ENCODE results near the gene SERPINA12. TPM values are rescaled to one million over a fixed set of nuclear protein-coding genes. Genes with fewer than 3 reads are reported as not detected.

The SERPINA12 gene
- total RNA-seq, 1 experiment from 2014 or later, result not detected

- TF ChIP-seq CTCF (conservative IDR thresholded peaks at IDR 0.05), result no peak
- no peak overlapping the region for H3K23ac ChIP-seq (ENCODE audit: insufficient read length, low read depth, low read length)
- DNase-seq, result no peak
- no peak overlapping the region for H3T11ph ChIP-seq (ENCODE audit: low read length)
- no peaks in the 10 kb centered on the region for H3K79me1 ChIP-seq (ENCODE audit: insufficient read depth, low read depth, low read length, poor library complexity, severe bottlenecking)
- H3K23me2 ChIP-seq (ENCODE audit: insufficient read length, low read depth, low read length, poor library complexity, severe bottlenecking), result no peaks in the 10 kb centered on the region
- H3K56ac ChIP-seq (ENCODE audit: insufficient read length, low read depth, low read length), result no peak overlapping the region
- no peak overlapping the region for H2BK15ac ChIP-seq (ENCODE audit: low read depth, low read length)
- 0 out of 4 replicates have a peak, but pooled peaks cover 0 to 5% of the 10 kb centered on the region in 2 experiments for H3K4me1 Mint-ChIP-seq
- H3K4me3 Mint-ChIP-seq, result no peak overlapping the region
- H2AK5ac ChIP-seq (ENCODE audit: insufficient read length, low read length), result no peak overlapping the region
- no peak overlapping the region for H4K8ac ChIP-seq (replicated peaks; ENCODE audit: insufficient read length, low read depth, low read length)
- no peak overlapping the region for H3K27ac Mint-ChIP-seq
- no peak overlapping the region for H4K5ac ChIP-seq (ENCODE audit: insufficient read length, low read depth, low read length)
- peaks cover 0 to 15% (median 2%) of the 10 kb centered on the region in 3 experiments; a peak in 3 of 7 replicates for H3K36me3 Mint-ChIP-seq (ENCODE audit: insufficient read depth in 1 of 3, low read depth in 3 of 3)
- H4K91ac ChIP-seq (ENCODE audit: insufficient read length, low read depth, low read length), result no peak overlapping the region
- H3K27me3 Mint-ChIP-seq (ENCODE audit: low read depth), result peaks cover 8% of the 10 kb centered on the region
- no peaks in the 10 kb centered on the region for H3K79me2 ChIP-seq (ENCODE audit: insufficient read depth, low read length)
- H3K14ac ChIP-seq (ENCODE audit: insufficient read depth, low read length), result peak overlapping the region; percentile 25; the same call in 1 of the 2 replicates
- no peak overlapping the region for H2BK20ac ChIP-seq (ENCODE audit: low read depth, low read length, poor library complexity, severe bottlenecking)
- no peak overlapping the region for H3K9ac ChIP-seq (ENCODE audit: extremely low read depth, insufficient read length, low read length)
- no peak overlapping the region for H2BK120ac ChIP-seq (ENCODE audit: low read depth, low read length, poor library complexity, severe bottlenecking)
- H3K9me3 ChIP-seq (ENCODE audit: control insufficient read depth, low read depth, low read length), result no peaks in the 10 kb centered on the region
- no peaks in the 10 kb centered on the region for H3K27me3 ChIP-seq (ENCODE audit: insufficient read depth, low read length)
- H3K9me3 Mint-ChIP-seq, result peaks cover 12 to 14% of the 10 kb centered on the region in 2 experiments
- no peaks in the 10 kb centered on the region for H4K20me1 ChIP-seq (ENCODE audit: control insufficient read depth, insufficient read depth, insufficient read length)
- no peak overlapping the region for H2BK5ac ChIP-seq (ENCODE audit: insufficient read length, low read length)
- H2AFZ ChIP-seq (ENCODE audit: low read length), result no peak overlapping the region
- no peak overlapping the region for H2BK12ac ChIP-seq (ENCODE audit: insufficient read length, low read depth, low read length)
- H3K4me1 ChIP-seq (ENCODE audit: insufficient read depth, low read length), result no peaks in the 10 kb centered on the region
- H3K27ac ChIP-seq (ENCODE audit: insufficient read length, low read depth, low read length), result no peak overlapping the region
- WGBS (ENCODE audit: extremely low coverage, insufficient read length, low lambda C conversion rate), result no CpG with 5 or more reads among the region's 8 CpGs
- no peak overlapping the region for H3K4ac ChIP-seq (ENCODE audit: low read depth, low read length)
- H3K18ac ChIP-seq (ENCODE audit: insufficient read length, low read depth, low read length), result no peak overlapping the region
- no peak overlapping the region for H3K4me2 ChIP-seq (ENCODE audit: insufficient read depth, insufficient read length, low read length)
These were observed 14.0 kb upstream of the SERPINA12 start for GRCh38 chr14:94523265-94523664.

Data from H9 (cell line).